ENCODE data around the gene MEIOC.

MEIOC gene

DNA sequence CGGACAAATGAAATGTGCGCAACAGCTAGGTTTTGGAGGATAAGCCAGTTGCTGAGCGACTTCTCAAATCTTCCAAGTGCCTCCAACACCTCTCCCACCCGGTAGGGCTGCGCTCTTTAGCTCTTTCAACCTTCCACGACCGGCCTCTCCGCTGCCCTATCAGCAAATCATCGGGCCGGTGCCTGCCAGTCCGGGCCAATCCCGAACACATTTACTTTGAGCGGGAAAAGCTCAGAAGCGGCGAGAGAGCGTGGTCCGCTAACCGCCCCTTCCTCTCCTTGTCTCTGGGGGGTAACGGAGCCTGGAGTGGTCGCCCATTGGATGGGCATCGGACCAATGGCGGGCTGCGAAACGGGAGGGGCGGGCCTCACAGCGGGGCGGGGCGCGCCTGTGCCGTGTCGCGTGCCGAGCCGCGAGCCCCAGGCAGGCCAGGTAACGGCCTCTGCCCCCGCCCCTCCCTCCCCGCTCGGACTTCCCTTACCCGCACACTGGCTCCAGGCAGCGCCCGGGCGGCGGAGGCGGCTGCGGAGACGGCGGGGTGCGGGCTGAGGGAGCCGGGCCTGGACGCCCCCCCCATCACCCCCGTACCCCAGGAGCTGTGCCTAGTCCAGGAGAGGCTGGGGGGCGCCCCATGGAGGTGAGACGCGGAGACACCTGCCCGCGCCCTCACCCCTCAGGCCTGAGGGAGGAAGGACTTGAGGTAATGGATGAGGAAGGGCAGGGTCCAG, at the start of gene MEIOC:
MEIOC (plus strand) TSS at position 486 of the 728 bp plus-strand sequence; CDS start at position 632, 146 bp downstream.
- DNase-seq (ENCODE audit: insufficient read length, low spot score) (peak; percentile 91), FAIRE-seq (no peak)
- TF ChIP-seq, protein P1, sequence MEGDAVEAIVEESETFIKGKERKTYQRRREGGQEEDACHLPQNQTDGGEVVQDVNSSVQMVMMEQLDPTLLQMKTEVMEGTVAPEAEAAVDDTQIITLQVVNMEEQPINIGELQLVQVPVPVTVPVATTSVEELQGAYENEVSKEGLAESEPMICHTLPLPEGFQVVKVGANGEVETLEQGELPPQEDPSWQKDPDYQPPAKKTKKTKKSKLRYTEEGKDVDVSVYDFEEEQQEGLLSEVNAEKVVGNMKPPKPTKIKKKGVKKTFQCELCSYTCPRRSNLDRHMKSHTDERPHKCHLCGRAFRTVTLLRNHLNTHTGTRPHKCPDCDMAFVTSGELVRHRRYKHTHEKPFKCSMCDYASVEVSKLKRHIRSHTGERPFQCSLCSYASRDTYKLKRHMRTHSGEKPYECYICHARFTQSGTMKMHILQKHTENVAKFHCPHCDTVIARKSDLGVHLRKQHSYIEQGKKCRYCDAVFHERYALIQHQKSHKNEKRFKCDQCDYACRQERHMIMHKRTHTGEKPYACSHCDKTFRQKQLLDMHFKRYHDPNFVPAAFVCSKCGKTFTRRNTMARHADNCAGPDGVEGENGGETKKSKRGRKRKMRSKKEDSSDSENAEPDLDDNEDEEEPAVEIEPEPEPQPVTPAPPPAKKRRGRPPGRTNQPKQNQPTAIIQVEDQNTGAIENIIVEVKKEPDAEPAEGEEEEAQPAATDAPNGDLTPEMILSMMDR (IDR thresholded peaks at IDR 0.05; ENCODE audit: insufficient read depth, missing control alignments), result no peak

DNA sequence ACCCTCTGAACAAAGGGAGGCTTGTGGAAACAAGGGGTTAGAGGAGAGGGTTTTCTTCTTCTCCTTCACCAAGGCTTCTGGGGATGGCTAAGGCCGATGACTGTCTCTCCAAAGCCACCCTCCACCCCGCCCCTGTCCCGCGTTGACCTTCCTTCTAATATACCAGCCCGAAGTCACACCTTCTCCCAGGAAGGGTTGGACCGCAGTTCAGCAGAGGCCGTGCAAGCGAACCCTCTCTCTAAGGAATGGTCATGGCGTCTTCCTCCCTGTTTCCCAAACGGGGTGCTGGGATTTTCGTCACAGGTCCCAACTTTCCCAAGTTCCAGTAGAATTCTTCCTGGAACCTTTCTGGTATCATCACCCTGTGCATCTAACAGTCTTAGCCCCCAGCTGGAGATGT, 49.6 kb upstream of the MEIOC start:
- FAIRE-seq (no peak), DNase-seq (ENCODE audit: insufficient read length, low spot score) (no peak)
- TF ChIP-seq, protein P1 (IDR thresholded peaks at IDR 0.05; ENCODE audit: insufficient read depth, missing control alignments), result no peak

DNA sequence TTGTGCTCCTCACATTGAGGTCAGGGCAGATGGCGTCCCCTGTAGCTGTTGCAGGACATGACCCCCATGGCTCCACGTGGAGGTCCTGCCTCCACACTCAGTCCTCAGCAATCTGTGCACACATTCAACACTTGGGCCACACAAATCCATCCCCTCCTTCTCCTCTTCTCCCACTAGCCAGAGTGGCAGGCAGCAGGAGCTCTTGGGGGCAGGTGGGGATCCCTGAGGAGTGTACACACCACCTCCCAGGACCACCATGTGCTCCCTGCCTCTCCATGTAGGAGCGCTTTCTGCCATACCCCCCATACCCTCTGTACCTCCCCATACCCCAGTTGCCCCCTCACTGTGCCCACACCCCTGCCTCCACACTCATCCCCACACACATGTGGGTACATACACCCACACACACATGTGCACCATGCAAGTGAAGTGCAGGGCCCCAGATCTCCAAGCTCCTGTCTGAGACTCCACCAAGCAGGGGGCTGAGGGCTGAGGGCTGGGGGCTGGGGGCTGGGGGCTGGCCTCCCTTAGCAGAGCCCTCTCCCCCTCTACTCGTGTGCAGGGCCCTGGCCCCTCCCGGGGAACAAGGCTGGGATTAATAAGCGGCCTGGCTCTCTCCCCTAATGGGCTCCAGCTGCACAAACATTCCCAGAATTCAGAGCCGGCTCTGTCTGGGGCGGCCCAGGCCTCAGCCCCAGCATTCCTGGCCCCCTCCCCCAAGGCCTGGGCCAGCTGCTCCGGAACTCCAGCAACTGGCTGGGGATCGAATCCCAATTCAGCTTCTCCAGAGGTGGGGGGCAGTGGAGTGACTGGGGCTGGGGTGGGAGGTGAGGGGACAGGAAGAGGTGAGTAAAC, 48.2 kb upstream of the MEIOC start:
- TF ChIP-seq, protein P1 (IDR thresholded peaks at IDR 0.05; ENCODE audit: insufficient read depth, missing control alignments), result no peak
- no peak for FAIRE-seq
- DNase-seq (ENCODE audit: insufficient read length, low spot score), result no peak

DNA sequence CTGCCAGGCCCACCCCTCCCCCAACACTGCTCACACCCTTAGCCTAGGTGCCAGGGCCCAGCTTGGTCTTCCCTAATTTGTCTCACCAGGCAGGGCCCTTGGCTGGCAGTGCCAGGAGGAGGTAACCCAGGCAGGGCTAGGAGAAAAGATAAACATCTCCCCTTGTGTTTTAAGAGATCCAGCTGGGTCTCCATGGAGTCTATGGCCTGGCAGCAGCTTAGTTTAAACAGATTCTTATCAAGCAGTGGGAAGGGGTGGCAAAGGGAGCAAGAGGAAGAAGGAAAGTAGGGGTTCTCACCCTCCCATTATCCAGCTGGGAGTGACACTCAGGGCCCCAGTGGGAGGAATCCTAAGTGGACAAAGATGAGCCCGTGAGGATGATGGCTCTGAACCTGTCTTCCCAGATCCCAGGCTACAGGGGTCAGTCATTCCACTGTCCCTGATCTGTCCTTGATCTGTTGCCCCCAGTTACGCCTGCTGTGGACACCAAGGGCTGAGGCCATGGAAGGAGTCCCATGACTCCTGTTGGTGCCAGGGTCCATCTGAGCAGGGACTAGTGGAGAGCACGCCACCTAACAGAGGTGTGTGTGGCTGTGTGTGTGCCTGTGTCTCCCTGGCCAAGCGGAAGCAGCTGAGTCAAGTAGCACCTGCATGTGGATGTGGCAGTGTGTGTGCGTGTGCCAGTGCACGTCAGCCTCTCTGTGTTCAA, 47.4 kb upstream of the MEIOC start:
- no peak for DNase-seq (ENCODE audit: insufficient read length, low spot score)
- no peak for FAIRE-seq

DNA sequence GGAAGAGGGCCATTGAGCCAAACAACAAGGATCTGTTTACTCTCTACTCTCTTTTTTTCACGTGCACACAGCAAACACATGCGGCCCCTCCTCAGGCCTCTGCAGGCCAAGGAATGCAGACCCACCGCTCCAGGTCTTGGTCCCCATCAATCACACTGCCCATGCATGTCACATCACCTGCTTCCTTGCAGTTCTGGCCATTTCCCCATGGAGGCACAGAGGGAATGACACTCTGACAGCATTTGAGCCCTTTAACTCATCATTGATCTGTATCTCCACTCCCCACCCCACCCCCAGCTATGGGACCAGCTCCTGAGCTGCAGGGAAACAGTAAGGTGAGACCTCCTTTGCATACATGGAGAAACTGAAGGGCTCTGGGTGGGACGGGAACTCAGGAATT, 45.9 kb upstream of the MEIOC start:
- no peak for DNase-seq (ENCODE audit: insufficient read length, low spot score)
- TF ChIP-seq, protein P1 (IDR thresholded peaks at IDR 0.05; ENCODE audit: insufficient read depth, missing control alignments), result no peak
- FAIRE-seq, result no peak

More for the DNA sequence above, 47.4 kb upstream of the MEIOC start:
- TF ChIP-seq, protein P1 (IDR thresholded peaks at IDR 0.05; ENCODE audit: insufficient read depth, missing control alignments), result no peak

DNA sequence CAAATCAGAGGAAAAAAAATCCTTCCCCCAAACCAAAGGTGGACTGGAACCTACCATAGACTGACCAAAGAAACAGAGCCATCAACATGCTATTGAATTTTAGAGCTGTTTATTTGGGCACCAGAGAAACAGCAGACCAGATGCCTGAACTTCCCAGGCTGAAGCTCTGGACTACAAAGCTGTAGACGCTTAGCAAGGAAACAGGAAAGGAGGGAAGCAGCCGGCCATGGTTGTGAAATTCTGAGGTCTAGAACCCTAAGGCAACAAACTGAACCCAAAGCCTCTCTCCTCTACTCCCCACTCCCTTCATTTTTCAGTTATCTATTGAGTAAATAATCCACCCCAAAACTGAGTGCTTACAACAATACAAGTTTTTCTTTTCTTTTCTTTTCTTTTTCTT, 45.4 kb upstream of the MEIOC start:
- FAIRE-seq (no peak), DNase-seq (ENCODE audit: insufficient read length, low spot score) (no peak)
- TF ChIP-seq, protein P1 (IDR thresholded peaks at IDR 0.05; ENCODE audit: insufficient read depth, missing control alignments), result no peak
